ENCODE measurements around the gene TMEM79.

Gene TMEM79

GRCh38 chr1:156266051-156266450 is 18.1 kb upstream of the TMEM79 start:
- DNase-seq = no peak

GRCh38 chr1:156268336-156268735 is 15.8 kb upstream of the TMEM79 start:
- DNase-seq = no peak

GRCh38 chr1:156270314-156270713 is 13.8 kb upstream of the TMEM79 start:
- DNase-seq = no peak

- DNase-seq = no peak
Measured at GRCh38 chr1:156276532-156276931, 7.6 kb upstream of the TMEM79 start.

GRCh38 chr1:156276966-156277381 is 7.2 kb upstream of the TMEM79 start:
- no peak for DNase-seq

GRCh38 chr1:156279837-156280236 is 4.3 kb upstream of the TMEM79 start:
- DNase-seq = no peak

GRCh38 chr1:156281281-156281680 is 2.8 kb upstream of the TMEM79 start:
- peak; percentile 61 for DNase-seq

GRCh38 chr1:156281693-156282478 is 2.2 kb upstream of the TMEM79 start:
- DNase-seq = no peak

- peak; percentile 95 for DNase-seq
Measured at GRCh38 chr1:156282479-156283222, 1.5 kb upstream of the TMEM79 start, which contains the start of gene SMG5. Gene SMG5 (minus strand): TSS chr1:156282825. CDS start chr1:156282680, 145 bp downstream.

GRCh38 chr1:156283521-156283920 is 604 bp upstream of the TMEM79 start:
- DNase-seq = no peak

GRCh38 chr1:156284757-156285156 is 632 bp downstream of the TMEM79 start:
- no peak for DNase-seq

GRCh38 chr1:156285437-156285836 is 1.3 kb downstream of the TMEM79 start:
- no peak for DNase-seq

GRCh38 chr1:156286061-156286460 is 1.9 kb downstream of the TMEM79 start:
- DNase-seq = no peak

- DNase-seq = no peak
Measured at GRCh38 chr1:156289857-156290256, 5.7 kb downstream of the TMEM79 start.

- DNase-seq = no peak
Measured at GRCh38 chr1:156291226-156292061, 7.3 kb downstream of the TMEM79 start.

GRCh38 chr1:156293098-156293434 is 8.9 kb downstream of the TMEM79 start:
- DNase-seq = no peak

GRCh38 chr1:156293895-156294294 is 9.8 kb downstream of the TMEM79 start:
- DNase-seq = no peak

- DNase-seq = no peak
Measured at GRCh38 chr1:156295391-156295947, 11.3 kb downstream of the TMEM79 start, which contains the start of gene GLMP. Gene GLMP (minus strand): TSS chr1:156295679. CDS start chr1:156295645, 34 bp downstream.

- no peak for DNase-seq
Measured at GRCh38 chr1:156298852-156299357, 14.8 kb downstream of the TMEM79 start, which contains the start of gene VHLL. Gene VHLL (minus strand): TSS chr1:156299307. CDS start chr1:156299189, 118 bp downstream.

GRCh38 chr1:156303241-156303640 is 19.1 kb downstream of the TMEM79 start:
- DNase-seq = no peak

- no peak for DNase-seq
Measured at GRCh38 chr1:156305215-156305614, 21.1 kb downstream of the TMEM79 start.

GRCh38 chr1:156308078-156308477 is 24.0 kb downstream of the TMEM79 start:
- DNase-seq = no peak

- no peak for DNase-seq
Measured at GRCh38 chr1:156310962-156311361, 26.8 kb downstream of the TMEM79 start.

Data from SIG-M5 (cell line).